BE2C (cell line): Measurements from ENCODE around the gene ATXN10.

Experiments used
- DNase-seq: peaks from one replicate; pipeline ENCODE4 v3.0.0-alpha.2; 2020
- H3K27me3 ChIP-seq: fragments of 250-450 bp; sonication (Bioruptor Pico); 2 replicates; pipeline ENCODE4 v1.5.1; 2020; ENCODE audit warnings: mild to moderate bottlenecking
- H3K36me3 ChIP-seq: fragments of 250-450 bp; sonication (Bioruptor Pico); 2 replicates; pipeline ENCODE4 v1.5.1; 2020; ENCODE audit warnings: mild to moderate bottlenecking
- H3K4me1 ChIP-seq: fragments of 250-450 bp; sonication (Bioruptor Pico); 2 replicates; pipeline ENCODE4 v1.5.1; 2020
- H3K4me3 ChIP-seq: 2 replicates; pipeline ENCODE4 v1.5.1; 2011; ENCODE audit warnings: low read depth, low read length
- H3K9me3 ChIP-seq: fragments of 250-450 bp; sonication (Bioruptor Pico); 2 replicates; pipeline ENCODE4 v1.5.1; 2020
- TF ChIP-seq, protein P1 (sequence below): IDR thresholded peaks from 2 replicates; pipeline ENCODE4 v1.5.1; 2012; ENCODE audit warnings: mild to moderate bottlenecking, low read depth, low read length

The ATXN10 gene

DNA sequence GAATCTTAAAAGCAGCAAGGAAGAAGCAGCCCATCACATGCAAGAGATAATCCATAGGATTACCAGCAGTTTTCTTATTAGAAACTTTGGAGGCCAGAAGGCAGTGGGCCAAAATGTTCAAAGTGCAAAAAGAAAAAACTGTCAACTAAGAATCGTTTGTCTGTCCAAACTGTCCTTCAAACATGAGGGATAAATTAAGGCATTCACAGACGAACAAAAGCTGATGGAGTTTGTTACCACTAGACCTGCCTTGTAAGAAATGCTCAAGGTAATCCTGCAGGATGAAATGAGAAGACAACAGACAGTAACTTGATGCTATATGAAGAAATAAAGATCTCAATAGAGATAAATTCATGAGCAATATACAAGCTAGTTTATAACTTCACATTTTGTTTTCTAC lies 154.9 kb downstream of the ATXN10 start:
- Histone ChIP-seq H3K36me3 (peaks cover 27% of the 10 kb centered on the region), H3K4me1 (no peaks in the 10 kb centered on the region), H3K27me3 (no peaks in the 10 kb centered on the region), H3K9me3 (no peaks in the 10 kb centered on the region), H3K4me3 (no peak overlapping the region)
- TF ChIP-seq, protein P1, sequence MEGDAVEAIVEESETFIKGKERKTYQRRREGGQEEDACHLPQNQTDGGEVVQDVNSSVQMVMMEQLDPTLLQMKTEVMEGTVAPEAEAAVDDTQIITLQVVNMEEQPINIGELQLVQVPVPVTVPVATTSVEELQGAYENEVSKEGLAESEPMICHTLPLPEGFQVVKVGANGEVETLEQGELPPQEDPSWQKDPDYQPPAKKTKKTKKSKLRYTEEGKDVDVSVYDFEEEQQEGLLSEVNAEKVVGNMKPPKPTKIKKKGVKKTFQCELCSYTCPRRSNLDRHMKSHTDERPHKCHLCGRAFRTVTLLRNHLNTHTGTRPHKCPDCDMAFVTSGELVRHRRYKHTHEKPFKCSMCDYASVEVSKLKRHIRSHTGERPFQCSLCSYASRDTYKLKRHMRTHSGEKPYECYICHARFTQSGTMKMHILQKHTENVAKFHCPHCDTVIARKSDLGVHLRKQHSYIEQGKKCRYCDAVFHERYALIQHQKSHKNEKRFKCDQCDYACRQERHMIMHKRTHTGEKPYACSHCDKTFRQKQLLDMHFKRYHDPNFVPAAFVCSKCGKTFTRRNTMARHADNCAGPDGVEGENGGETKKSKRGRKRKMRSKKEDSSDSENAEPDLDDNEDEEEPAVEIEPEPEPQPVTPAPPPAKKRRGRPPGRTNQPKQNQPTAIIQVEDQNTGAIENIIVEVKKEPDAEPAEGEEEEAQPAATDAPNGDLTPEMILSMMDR = no peak
- no peak for DNase-seq

DNA sequence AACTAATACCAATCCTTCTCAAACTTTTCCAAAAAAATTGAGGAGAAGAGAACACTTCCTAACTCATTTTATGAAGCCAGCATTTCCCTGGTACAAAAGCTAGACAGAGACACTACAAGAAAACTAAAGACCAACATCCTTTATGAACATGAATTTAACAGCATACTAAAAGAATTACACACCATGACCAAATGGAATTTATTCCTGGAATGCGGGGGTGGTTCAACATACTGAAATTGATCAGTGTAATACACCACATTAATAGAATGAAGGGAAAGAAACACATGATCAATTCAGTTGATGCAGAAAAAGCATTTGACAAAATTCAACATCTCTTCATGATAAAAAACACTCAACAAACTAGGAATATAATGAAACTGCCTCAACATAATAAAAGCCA lies 157.2 kb downstream of the ATXN10 start:
- Histone ChIP-seq H3K4me3 (no peak overlapping the region), H3K9me3 (no peaks in the 10 kb centered on the region), H3K4me1 (no peaks in the 10 kb centered on the region), H3K36me3 (peaks cover 36% of the 10 kb centered on the region), H3K27me3 (no peaks in the 10 kb centered on the region)
- no peak for DNase-seq
- TF ChIP-seq, protein P1 = no peak

DNA sequence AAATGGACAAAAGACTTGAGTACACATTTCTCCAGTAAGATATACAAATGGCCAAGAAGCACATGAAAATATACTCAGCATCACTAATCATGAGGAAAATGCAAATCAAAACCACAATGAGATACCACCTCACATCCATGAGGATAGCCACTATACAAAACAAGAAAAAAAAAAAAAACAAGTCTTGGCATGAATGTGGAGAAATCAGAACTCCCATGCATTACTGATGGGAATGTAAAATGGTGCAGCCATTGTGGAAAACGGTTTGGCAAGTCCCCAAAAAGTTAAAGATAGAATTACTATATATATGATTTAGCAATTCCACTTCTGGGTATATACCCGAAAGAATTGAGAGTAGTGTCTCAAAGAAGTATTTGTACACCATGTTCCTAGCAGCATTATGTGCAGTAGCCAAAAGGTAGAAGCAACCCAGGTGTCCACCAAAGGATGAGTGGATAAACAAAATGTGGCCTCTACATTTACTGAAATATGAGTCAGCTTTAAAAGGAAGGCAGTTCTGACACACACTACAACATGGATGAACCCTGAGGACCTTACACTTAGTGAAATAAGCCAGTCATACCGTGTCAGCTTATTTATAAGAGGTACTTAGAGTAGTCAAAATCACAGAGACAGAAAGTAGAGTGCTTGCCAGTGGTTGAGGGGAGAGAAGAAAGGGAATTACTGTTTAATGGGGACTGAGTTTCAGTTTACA lies 159.1 kb downstream of the ATXN10 start:
- DNase-seq = no peak
- Histone ChIP-seq H3K4me3 (no peak overlapping the region), H3K4me1 (no peaks in the 10 kb centered on the region), H3K27me3 (no peaks in the 10 kb centered on the region), H3K9me3 (no peaks in the 10 kb centered on the region), H3K36me3 (peaks cover 35% of the 10 kb centered on the region)
- TF ChIP-seq, protein P1 = no peak

DNA sequence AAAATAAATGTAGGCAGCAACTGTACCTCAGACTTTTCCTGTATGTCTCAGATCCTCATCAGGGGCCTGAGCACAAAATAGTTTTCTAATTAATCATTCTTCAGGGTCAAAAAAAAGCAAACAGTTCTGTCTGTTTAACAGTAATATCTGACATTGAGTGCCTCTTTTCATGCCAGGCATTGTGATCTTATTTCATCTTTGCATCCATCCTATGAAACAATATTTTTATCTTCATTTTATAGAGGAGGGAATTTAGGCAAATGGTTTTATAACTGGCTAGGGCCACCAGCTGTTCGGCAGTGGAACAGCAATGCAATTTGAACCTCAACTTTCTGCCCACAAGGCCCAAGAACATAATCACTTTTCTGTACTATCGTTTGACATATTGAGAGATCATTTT lies 159.8 kb downstream of the ATXN10 start:
- no peaks in the 10 kb centered on the region for H3K27me3 ChIP-seq

DNA sequence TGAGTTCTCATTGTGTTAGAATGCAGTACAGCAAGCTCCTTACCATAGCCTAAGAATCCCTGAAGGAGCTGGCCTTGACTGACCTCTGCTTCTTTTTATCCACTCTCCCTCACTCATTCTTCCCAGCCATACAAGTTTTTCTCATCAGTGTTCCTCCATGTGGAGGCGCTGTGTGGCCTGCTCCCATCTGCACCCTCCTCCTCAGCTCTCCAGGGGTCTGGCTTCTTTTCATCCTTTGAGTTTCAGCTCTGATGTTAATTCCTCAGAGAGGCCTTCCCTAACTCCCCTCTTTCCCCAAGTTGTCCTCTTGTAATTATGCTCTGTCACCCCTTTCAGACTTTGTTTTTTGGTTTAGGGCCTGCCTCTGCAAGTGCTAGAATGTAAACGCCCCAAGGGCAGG lies 160.5 kb downstream of the ATXN10 start:
- no peaks in the 10 kb centered on the region for H3K27me3 ChIP-seq
- peaks cover 22% of the 10 kb centered on the region for H3K36me3 ChIP-seq
- TF ChIP-seq, protein P1 = peak; percentile 33
- H3K4me3 ChIP-seq = no peak overlapping the region
- no peaks in the 10 kb centered on the region for H3K4me1 ChIP-seq
- no peaks in the 10 kb centered on the region for H3K9me3 ChIP-seq
- DNase-seq = no peak

More for the DNA sequence above, 159.8 kb downstream of the ATXN10 start:
- Histone ChIP-seq H3K9me3 (no peaks in the 10 kb centered on the region), H3K36me3 (peaks cover 28% of the 10 kb centered on the region), H3K4me1 (no peaks in the 10 kb centered on the region), H3K4me3 (no peak overlapping the region)
- DNase-seq = no peak
- TF ChIP-seq, protein P1 = peak; percentile 38

DNA sequence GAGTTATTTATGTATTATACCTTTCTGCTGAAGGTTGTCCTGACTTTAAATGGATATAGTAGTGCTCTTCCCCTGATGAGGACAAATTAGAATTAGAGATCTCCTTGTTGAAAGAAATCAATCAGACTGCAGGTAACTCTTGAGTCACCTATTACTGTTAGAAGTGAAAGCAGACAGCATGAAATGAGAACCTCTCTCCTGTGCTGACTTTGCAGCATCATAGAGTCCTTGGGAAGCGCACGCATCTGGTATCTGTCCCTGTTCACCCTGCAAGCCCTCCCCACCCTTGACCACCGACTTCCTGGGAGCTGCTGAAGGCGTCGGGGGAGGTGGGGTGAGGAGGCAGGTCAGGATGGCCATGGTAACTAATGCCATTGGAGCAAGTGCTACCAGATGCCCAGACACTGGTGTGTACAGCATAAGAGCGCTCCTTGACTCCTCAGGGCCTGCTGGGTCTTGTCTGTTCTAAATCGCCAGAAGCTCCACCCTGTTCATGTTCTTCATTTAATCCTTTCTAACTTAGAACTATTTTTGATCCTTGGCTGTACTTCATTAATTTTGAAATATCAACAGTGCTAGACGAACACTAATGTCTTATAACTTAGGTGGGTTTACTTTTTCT lies 161.4 kb downstream of the ATXN10 start:
- TF ChIP-seq, protein P1 = no peak
- Histone ChIP-seq H3K4me3 (no peak overlapping the region), H3K9me3 (no peaks in the 10 kb centered on the region), H3K27me3 (no peaks in the 10 kb centered on the region), H3K4me1 (no peaks in the 10 kb centered on the region), H3K36me3 (peaks cover 22% of the 10 kb centered on the region)
- no peak for DNase-seq
